SJSA1 (cell line): ENCODE data around the gene VSIG2. TPM values are rescaled to one million over a fixed set of nuclear protein-coding genes. Genes with fewer than 3 reads are reported as not detected.

Experiments used
- DNase-seq, 2 experiments: peaks; one replicate each; pipeline ENCODE4 v3.0.0-alpha.2; 2015 to 2020; ENCODE audit warnings: low spot score in 2 of 2, low read depth in 1 of 2
- H3K27ac ChIP-seq: fragments of 250-450 bp; sonication (Bioruptor Pico); 2 replicates; pipeline ENCODE4 v1.5.1; 2020; ENCODE audit warnings: mild to moderate bottlenecking, moderate library complexity
- H3K27me3 ChIP-seq: fragments of 250-450 bp; sonication (Bioruptor Pico); replicated peaks from 2 replicates; pipeline ENCODE4 v1.5.1; 2020; ENCODE audit warnings: mild to moderate bottlenecking, moderate library complexity
- H3K36me3 ChIP-seq: fragments of 250-450 bp; sonication (Bioruptor Pico); 2 replicates; pipeline ENCODE4 v1.5.1; 2020; ENCODE audit warnings: mild to moderate bottlenecking
- H3K4me1 ChIP-seq: fragments of 250-450 bp; sonication (Bioruptor Pico); replicated peaks from 2 replicates; pipeline ENCODE4 v1.6.1; 2021; ENCODE audit warnings: mild to moderate bottlenecking
- H3K4me3 ChIP-seq: fragments of 250-450 bp; sonication (Bioruptor Pico); 2 replicates; pipeline ENCODE4 v1.5.1; 2020; ENCODE audit warnings: mild to moderate bottlenecking
- H3K9me3 ChIP-seq: fragments of 250-450 bp; sonication (Bioruptor Pico); replicated peaks from 2 replicates; pipeline ENCODE4 v1.5.1; 2020; ENCODE audit warnings: mild to moderate bottlenecking
- total RNA-seq: library from RNA; depleted of rRNA; stranded (reverse); fragments of >200 nt; shearing (Covaris generic); gene quantifications from 2 replicates; pipeline ENCODE4 v1.2.3, GENCODE V29; 2014

VSIG2 gene
- total RNA-seq, 1 experiment from 2014 or later: not detected

- no peak for DNase-seq
Observed at GRCh38 chr11:124737638-124738305, 14.3 kb downstream of the VSIG2 start.

GRCh38 chr11:124736736-124737135 lies 15.3 kb downstream of the VSIG2 start:
- Histone ChIP-seq H3K27me3 (no peaks in the 10 kb centered on the region), H3K36me3 (no peaks in the 10 kb centered on the region), H3K9me3 (no peaks in the 10 kb centered on the region), H3K27ac (no peak overlapping the region), H3K4me1 (peaks cover 3% of the 10 kb centered on the region), H3K4me3 (no peak overlapping the region)
- no peak for DNase-seq

More at GRCh38 chr11:124737638-124738305, 14.3 kb downstream of the VSIG2 start:
- H3K27ac ChIP-seq: no peak overlapping the region
- H3K9me3 ChIP-seq: no peaks in the 10 kb centered on the region
- no peaks in the 10 kb centered on the region for H3K36me3 ChIP-seq
- no peak overlapping the region for H3K4me3 ChIP-seq
- no peaks in the 10 kb centered on the region for H3K27me3 ChIP-seq
- H3K4me1 ChIP-seq: peaks cover 3% of the 10 kb centered on the region

- no peaks in the 10 kb centered on the region for H3K27me3 ChIP-seq
- H3K36me3 ChIP-seq: no peaks in the 10 kb centered on the region
- no peaks in the 10 kb centered on the region for H3K9me3 ChIP-seq
- no peak overlapping the region for H3K27ac ChIP-seq
- no peak overlapping the region for H3K4me3 ChIP-seq
- no peaks in the 10 kb centered on the region for H3K4me1 ChIP-seq
- DNase-seq: no peak
Observed at GRCh38 chr11:124732230-124732629, 19.8 kb downstream of the VSIG2 start.

GRCh38 chr11:124729571-124729970 lies 22.5 kb downstream of the VSIG2 start:
- DNase-seq: no peak
- H3K4me3 ChIP-seq: no peak overlapping the region
- H3K36me3 ChIP-seq: no peaks in the 10 kb centered on the region
- H3K9me3 ChIP-seq: no peaks in the 10 kb centered on the region
- no peaks in the 10 kb centered on the region for H3K4me1 ChIP-seq
- no peak overlapping the region for H3K27ac ChIP-seq
- no peaks in the 10 kb centered on the region for H3K27me3 ChIP-seq

- Histone ChIP-seq H3K4me1 (no peaks in the 10 kb centered on the region), H3K36me3 (no peaks in the 10 kb centered on the region), H3K9me3 (no peaks in the 10 kb centered on the region), H3K27ac (no peak overlapping the region), H3K27me3 (no peaks in the 10 kb centered on the region), H3K4me3 (no peak overlapping the region)
- no peak for DNase-seq
Observed at GRCh38 chr11:124728134-124728533, 23.9 kb downstream of the VSIG2 start.

- Histone ChIP-seq H3K27me3 (no peaks in the 10 kb centered on the region), H3K27ac (no peak overlapping the region), H3K4me1 (no peaks in the 10 kb centered on the region), H3K36me3 (no peaks in the 10 kb centered on the region), H3K4me3 (no peak overlapping the region), H3K9me3 (no peaks in the 10 kb centered on the region)
- no peak for DNase-seq
Observed at GRCh38 chr11:124727474-124727873, 24.6 kb downstream of the VSIG2 start.

GRCh38 chr11:124725719-124726105 lies 26.3 kb downstream of the VSIG2 start:
- no peaks in the 10 kb centered on the region for H3K9me3 ChIP-seq
- DNase-seq: no peak
- H3K36me3 ChIP-seq: no peaks in the 10 kb centered on the region
- no peak overlapping the region for H3K27ac ChIP-seq
- no peaks in the 10 kb centered on the region for H3K27me3 ChIP-seq
- H3K4me3 ChIP-seq: no peak overlapping the region
- H3K4me1 ChIP-seq: no peaks in the 10 kb centered on the region

- H3K4me1 ChIP-seq: no peaks in the 10 kb centered on the region
- H3K9me3 ChIP-seq: no peaks in the 10 kb centered on the region
- H3K27ac ChIP-seq: no peak overlapping the region
- H3K4me3 ChIP-seq: no peak overlapping the region
- 0 out of 2 replicates have a peak, but pooled peaks cover 3% of the 10 kb centered on the region for H3K27me3 ChIP-seq
- DNase-seq: no peak
- H3K36me3 ChIP-seq: no peaks in the 10 kb centered on the region
Observed at GRCh38 chr11:124724979-124725718, 26.9 kb downstream of the VSIG2 start.

- no peak overlapping the region for H3K4me3 ChIP-seq
- no peaks in the 10 kb centered on the region for H3K36me3 ChIP-seq
- H3K9me3 ChIP-seq: no peaks in the 10 kb centered on the region
- DNase-seq: no peak
- peaks cover 4% of the 10 kb centered on the region for H3K4me1 ChIP-seq
- no peak overlapping the region for H3K27ac ChIP-seq
- peaks cover 23% of the 10 kb centered on the region for H3K27me3 ChIP-seq
Observed at GRCh38 chr11:124722176-124722575, 29.9 kb downstream of the VSIG2 start.

GRCh38 chr11:124719534-124719933 lies 32.5 kb downstream of the VSIG2 start:
- H3K27me3 ChIP-seq: peaks cover 23% of the 10 kb centered on the region
- no peak overlapping the region for H3K4me3 ChIP-seq
- DNase-seq: no peak
- no peak overlapping the region for H3K27ac ChIP-seq
- no peaks in the 10 kb centered on the region for H3K36me3 ChIP-seq
- no peaks in the 10 kb centered on the region for H3K9me3 ChIP-seq
- H3K4me1 ChIP-seq: peaks cover 4% of the 10 kb centered on the region

- H3K36me3 ChIP-seq: no peaks in the 10 kb centered on the region
- H3K4me3 ChIP-seq: no peak overlapping the region
- no peak for DNase-seq
- no peaks in the 10 kb centered on the region for H3K9me3 ChIP-seq
- H3K27me3 ChIP-seq: peaks cover 23% of the 10 kb centered on the region
- peaks cover 4% of the 10 kb centered on the region for H3K4me1 ChIP-seq
- no peak overlapping the region for H3K27ac ChIP-seq
Observed at GRCh38 chr11:124718801-124719200, 33.3 kb downstream of the VSIG2 start.

- peak in 1 of 2 experiments; percentile 7 for DNase-seq
- no peaks in the 10 kb centered on the region for H3K9me3 ChIP-seq
- peaks cover 4% of the 10 kb centered on the region for H3K4me1 ChIP-seq
- H3K4me3 ChIP-seq: no peak overlapping the region
- no peak overlapping the region for H3K27ac ChIP-seq
- H3K36me3 ChIP-seq: no peaks in the 10 kb centered on the region
- H3K27me3 ChIP-seq: peaks cover 23% of the 10 kb centered on the region
Observed at GRCh38 chr11:124717786-124718651, 34.0 kb downstream of the VSIG2 start.

GRCh38 chr11:124717421-124717785 lies 34.7 kb downstream of the VSIG2 start:
- Histone ChIP-seq H3K9me3 (no peaks in the 10 kb centered on the region), H3K4me3 (no peak overlapping the region), H3K27ac (no peak overlapping the region), H3K27me3 (peaks cover 23% of the 10 kb centered on the region), H3K36me3 (no peaks in the 10 kb centered on the region), H3K4me1 (peaks cover 4% of the 10 kb centered on the region)
- no peak for DNase-seq

- no peaks in the 10 kb centered on the region for H3K36me3 ChIP-seq
- H3K4me1 ChIP-seq: peaks cover 4% of the 10 kb centered on the region
- no peak overlapping the region for H3K27ac ChIP-seq
- no peak for DNase-seq
- no peak overlapping the region for H3K4me3 ChIP-seq
- H3K9me3 ChIP-seq: no peaks in the 10 kb centered on the region
- H3K27me3 ChIP-seq: peaks cover 23% of the 10 kb centered on the region
Observed at GRCh38 chr11:124716591-124716990, 35.5 kb downstream of the VSIG2 start.
